GM18526 (cell line): ENCODE results near the gene CHAF1B.

Source experiments
- POLR2A ChIP-seq: IDR thresholded peaks from 3 replicates; pipeline ENCODE4 v1.6.1; 2011; ENCODE audit not compliant: insufficient read length; ENCODE audit errors: extremely low read depth

The CHAF1B gene

GRCh38 chr21:36446301-36446700 is 61.1 kb downstream of the CHAF1B start:
- no peak for TF ChIP-seq POLR2A

- no peak for TF ChIP-seq POLR2A
Observed at GRCh38 chr21:36450511-36450910, 65.3 kb downstream of the CHAF1B start.

- no peak for TF ChIP-seq POLR2A
Observed at GRCh38 chr21:36451506-36451905, 66.3 kb downstream of the CHAF1B start.

- TF ChIP-seq POLR2A = no peak
Observed at GRCh38 chr21:36452281-36452825, 67.2 kb downstream of the CHAF1B start.

GRCh38 chr21:36454093-36454531 is 68.9 kb downstream of the CHAF1B start:
- TF ChIP-seq POLR2A = no peak

- no peak for TF ChIP-seq POLR2A
Observed at GRCh38 chr21:36454706-36455105, 69.5 kb downstream of the CHAF1B start.

GRCh38 chr21:36456729-36457414 is 71.7 kb downstream of the CHAF1B start:
- TF ChIP-seq POLR2A = no peak

GRCh38 chr21:36459098-36459497 is 73.9 kb downstream of the CHAF1B start:
- TF ChIP-seq POLR2A = no peak

GRCh38 chr21:36460866-36461265 is 75.7 kb downstream of the CHAF1B start:
- no peak for TF ChIP-seq POLR2A

GRCh38 chr21:36461277-36461917 is 76.2 kb downstream of the CHAF1B start:
- TF ChIP-seq POLR2A = no peak

GRCh38 chr21:36461918-36462486 is 76.8 kb downstream of the CHAF1B start:
- TF ChIP-seq POLR2A = no peak

GRCh38 chr21:36463204-36463603 is 78.0 kb downstream of the CHAF1B start:
- TF ChIP-seq POLR2A = no peak

GRCh38 chr21:36463991-36464390 is 78.8 kb downstream of the CHAF1B start:
- no peak for TF ChIP-seq POLR2A

- TF ChIP-seq POLR2A = no peak
Observed at GRCh38 chr21:36464590-36464989, 79.4 kb downstream of the CHAF1B start.

- no peak for TF ChIP-seq POLR2A
Observed at GRCh38 chr21:36465478-36465877, 80.3 kb downstream of the CHAF1B start.

- no peak for TF ChIP-seq POLR2A
Observed at GRCh38 chr21:36466061-36466511, 80.9 kb downstream of the CHAF1B start.
